Endometrium (tissue), 2 donors: ENCODE measurements around the gene GSG1L.

ENCODE experiments used
- FAIRE-seq: peaks from 2 replicates; lab custom pipeline; 2012; peaks lifted over from hg19 to GRCh38; lab: Jason Lieb, UNC
- donor health status: control.
- donor health status: control.

GSG1L gene

DNA sequence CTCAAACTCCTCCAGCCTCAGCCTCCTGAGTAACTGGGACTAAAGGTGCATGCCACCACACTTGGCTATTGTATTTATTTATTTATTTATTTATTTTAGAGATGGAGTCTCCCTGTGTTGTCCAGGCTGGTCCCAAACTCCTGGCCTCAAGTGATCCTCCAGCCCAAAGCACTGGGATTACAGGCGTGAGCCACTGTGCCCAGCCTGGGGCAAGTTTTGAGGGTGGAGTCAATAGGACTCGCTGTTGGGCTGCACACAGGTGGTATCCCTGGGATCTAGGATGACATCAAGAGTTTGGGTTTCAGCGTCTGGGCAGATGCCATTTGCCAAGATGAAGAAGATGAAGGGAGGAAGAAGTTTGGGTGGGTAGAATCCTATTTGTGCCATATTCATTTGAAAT is 213.9 kb downstream of the GSG1L start:
- FAIRE-seq, result no peak

GRCh38 chr16:27847030-27847550 is 216.4 kb downstream of the GSG1L start:
- FAIRE-seq, result no peak

DNA sequence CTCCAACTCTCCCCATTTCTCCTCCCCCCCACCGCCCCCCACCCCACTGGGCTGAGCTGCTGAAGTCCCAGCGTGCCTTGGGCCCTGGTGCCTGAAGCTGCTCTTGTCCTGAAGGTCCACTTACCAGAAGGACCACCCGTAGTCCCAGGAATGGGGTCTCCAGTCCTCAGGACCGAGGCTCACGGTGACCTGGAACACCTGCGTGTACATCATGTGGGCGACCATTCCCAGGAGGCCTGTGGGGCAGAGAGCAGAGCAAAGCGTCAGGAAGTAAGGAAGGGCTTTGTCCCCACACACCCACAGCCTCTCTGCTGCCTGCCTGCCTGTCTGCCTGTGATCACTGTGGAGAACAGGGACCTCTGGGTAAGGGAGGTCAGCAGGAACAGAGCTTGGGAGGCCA is 218.7 kb downstream of the GSG1L start:
- no peak for FAIRE-seq

DNA sequence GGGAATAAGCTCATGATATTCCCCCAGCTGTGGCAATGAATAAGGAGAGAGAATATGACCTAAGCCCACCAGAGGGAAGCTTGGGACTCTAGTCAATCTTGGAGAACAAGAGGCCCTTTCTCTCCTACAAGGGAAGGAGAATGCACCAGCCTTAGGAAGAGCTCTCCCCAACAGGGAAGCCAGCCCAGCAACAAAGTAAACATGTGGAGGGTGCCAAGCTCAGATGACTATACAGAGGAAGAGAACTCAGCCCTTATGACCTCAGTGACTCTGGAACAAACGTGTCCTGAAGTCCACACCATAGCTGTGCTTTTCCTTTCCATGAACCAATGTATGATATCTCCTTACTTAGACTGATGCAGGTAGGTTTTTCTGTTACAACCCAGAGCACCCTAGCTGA is 219.7 kb downstream of the GSG1L start:
- no peak for FAIRE-seq

- no peak for FAIRE-seq
Measured at GRCh38 chr16:27841911-27842310, 221.6 kb downstream of the GSG1L start.

- no peak for FAIRE-seq
Measured at GRCh38 chr16:27841061-27841801, 222.3 kb downstream of the GSG1L start.

DNA sequence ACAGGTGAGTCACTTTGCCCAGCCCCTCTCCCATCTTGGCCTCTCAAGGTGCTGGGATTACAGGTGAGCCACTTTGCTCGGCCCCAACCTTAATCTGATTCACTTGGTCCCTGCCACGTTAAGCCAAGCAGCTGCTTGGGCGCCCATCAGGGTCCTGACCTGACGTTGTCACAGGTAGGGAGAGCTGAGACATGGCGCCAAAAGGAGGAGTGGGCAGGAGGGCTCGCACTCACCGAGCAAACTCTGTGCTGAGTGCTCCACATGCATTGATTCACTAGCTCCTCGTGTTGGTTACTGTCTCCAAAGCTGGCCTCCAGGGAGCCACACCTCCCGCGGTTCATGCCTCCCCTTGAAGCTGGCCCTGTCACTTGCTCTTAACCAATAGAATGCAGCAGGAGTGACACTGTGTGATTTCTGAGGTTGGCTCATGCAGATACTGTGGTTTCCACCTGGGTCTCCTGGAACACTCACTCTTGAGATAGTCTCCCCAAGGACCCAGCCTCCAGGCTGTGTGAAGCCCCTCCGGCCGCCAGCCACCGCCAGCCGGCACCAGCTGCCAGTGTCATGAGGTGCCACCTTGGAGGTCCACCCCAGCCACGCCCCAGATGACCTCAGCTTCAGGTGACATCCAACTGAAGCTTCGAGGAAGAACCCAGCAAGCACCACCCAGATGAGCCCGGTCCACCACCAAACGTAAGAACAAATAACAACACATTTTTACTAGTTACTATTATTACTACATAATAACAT is 223.0 kb downstream of the GSG1L start:
- FAIRE-seq, result no peak

DNA sequence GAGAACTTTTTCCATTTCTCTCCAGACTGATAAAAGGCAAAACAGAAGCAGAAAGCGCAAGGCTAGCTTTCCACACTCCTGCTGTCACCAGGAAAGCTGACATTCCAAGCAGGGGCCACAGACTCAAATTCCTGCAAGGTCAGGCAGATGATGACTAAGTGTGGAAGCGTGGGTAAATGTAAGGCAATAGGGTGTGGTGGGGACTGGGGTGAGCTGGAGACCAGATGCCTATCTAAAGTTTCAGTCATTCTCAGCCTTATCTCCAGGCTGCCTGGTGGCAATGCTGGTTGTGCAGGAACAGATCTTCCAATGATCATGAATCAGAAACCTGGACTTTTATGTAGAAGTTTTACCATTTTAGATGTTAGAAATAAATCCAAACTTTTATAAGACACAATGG is 224.1 kb downstream of the GSG1L start:
- FAIRE-seq, result no peak

DNA sequence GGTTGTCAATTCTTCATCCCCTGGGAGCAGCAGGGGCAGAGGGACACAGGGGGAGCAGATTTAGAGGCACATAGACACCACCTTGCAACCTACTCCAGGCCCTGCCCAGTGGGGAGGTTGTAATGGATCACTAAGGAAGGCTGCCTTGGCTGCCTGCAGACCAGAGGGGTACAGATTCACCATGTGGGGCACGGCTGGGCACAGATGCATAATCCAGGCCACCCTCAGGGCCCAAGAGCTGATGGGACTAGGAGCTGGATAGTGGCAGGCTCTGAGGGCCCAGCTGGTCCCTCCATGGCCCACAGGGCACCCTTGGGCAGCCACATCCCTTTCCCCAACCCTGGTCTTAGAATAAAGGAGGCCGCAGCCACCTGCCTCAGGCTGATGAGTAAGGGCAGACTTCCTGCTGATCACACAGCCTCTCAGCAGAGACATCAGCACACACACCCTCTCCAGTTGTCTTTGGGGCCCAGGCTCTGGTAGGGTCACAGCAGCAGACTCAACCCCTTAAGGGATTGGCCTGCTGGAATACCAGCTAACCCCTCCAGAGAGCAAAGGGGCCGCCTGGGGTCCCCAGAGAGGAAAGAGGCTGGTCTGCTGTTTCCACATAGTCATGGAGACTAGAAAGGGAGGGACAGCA is 224.9 kb downstream of the GSG1L start:
- FAIRE-seq, result no peak

GRCh38 chr16:27829975-27830374 is 233.5 kb downstream of the GSG1L start:
- FAIRE-seq, result no peak

- FAIRE-seq, result no peak
Measured at GRCh38 chr16:27828671-27829070, 234.8 kb downstream of the GSG1L start.

- FAIRE-seq, result no peak
Measured at GRCh38 chr16:27827765-27828164, 235.7 kb downstream of the GSG1L start.

GRCh38 chr16:27826893-27827289 is 236.6 kb downstream of the GSG1L start:
- no peak for FAIRE-seq

- no peak for FAIRE-seq
Measured at GRCh38 chr16:27826081-27826892, 237.2 kb downstream of the GSG1L start.

- FAIRE-seq, result no peak
Measured at GRCh38 chr16:27824786-27825185, 238.7 kb downstream of the GSG1L start.

DNA sequence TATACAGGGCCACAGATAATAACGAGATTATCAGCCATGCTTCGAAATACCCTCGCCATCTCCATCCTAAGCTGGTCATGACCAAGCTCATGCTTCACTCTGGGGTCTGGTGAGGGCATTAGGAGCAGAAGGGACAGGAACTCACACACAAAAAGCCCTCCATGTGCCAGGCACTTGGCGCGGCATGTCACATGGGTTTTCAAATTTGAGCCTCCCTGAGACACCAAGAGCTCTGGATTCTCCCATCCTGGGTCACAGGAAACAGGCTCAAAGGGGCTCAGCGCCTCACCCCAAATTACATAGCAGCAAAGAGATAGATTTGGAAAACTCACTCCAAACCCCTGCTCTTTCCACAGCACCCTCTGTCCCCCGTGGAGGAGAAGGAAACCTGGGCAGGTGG is 239.5 kb downstream of the GSG1L start:
- FAIRE-seq, result no peak

- FAIRE-seq, result no peak
Measured at GRCh38 chr16:27823421-27823820, 240.1 kb downstream of the GSG1L start.

GRCh38 chr16:27822996-27823395 is 240.5 kb downstream of the GSG1L start:
- FAIRE-seq, result peak; percentile 8

GRCh38 chr16:27822529-27822928 is 241.0 kb downstream of the GSG1L start:
- no peak for FAIRE-seq

- FAIRE-seq, result no peak
Measured at GRCh38 chr16:27820646-27821345, 242.7 kb downstream of the GSG1L start.

- FAIRE-seq, result no peak
Measured at GRCh38 chr16:27819881-27820610, 243.5 kb downstream of the GSG1L start.
